HG03442 (cell line): ENCODE data around the gene TSPO.

Source experiments
- ATAC-seq: cut with Tn5 transposase; IDR thresholded peaks from one replicate; pipeline ENCODE4 v1.9.1; 2021; ENCODE audit warnings: mild to moderate bottlenecking, moderate library complexity; ENCODE audit not compliant: unreplicated experiment

Gene TSPO

GRCh38 chr22:43174941-43175531 is 23.7 kb downstream of the TSPO start:
- no peak for ATAC-seq

DNA sequence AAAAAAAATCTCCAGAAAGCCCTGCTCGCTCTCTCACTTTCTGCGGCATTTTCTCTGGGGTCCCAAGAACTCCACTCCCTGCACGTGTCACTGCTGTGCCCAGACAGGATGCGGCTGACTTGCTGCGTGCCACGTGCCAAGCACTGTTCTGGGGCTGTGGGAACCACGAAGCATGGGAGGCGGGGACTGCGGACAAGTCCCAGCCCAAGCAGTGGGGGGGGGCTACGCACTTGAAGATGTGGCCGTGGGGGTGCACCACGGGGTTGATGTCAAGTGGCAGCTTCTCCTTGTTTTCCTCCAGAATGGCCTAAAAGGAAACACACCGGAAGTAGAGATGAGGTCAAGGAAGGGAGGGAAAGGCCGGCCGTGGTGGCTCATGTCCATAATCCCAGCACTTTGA is 24.7 kb downstream of the TSPO start:
- no peak for ATAC-seq

DNA sequence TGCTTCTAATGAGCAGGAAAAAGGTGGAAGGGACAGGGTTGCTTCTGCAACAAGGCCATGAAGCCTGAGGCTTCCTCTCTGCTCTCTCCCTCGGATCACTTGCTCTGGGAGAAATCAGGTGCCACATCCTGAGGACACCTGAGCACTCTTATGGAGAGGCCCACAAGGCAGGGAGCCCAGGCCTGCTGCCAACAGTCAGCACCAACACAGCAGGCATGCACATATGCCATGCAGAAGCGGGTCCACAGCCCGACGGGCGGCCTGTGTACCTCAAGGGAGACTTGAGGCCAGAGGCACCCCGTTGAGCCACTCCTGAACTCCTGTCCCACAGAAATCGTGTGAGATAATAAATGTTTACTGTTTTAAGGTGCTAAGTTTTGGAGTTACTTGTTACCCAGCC is 26.1 kb downstream of the TSPO start:
- no peak for ATAC-seq

DNA sequence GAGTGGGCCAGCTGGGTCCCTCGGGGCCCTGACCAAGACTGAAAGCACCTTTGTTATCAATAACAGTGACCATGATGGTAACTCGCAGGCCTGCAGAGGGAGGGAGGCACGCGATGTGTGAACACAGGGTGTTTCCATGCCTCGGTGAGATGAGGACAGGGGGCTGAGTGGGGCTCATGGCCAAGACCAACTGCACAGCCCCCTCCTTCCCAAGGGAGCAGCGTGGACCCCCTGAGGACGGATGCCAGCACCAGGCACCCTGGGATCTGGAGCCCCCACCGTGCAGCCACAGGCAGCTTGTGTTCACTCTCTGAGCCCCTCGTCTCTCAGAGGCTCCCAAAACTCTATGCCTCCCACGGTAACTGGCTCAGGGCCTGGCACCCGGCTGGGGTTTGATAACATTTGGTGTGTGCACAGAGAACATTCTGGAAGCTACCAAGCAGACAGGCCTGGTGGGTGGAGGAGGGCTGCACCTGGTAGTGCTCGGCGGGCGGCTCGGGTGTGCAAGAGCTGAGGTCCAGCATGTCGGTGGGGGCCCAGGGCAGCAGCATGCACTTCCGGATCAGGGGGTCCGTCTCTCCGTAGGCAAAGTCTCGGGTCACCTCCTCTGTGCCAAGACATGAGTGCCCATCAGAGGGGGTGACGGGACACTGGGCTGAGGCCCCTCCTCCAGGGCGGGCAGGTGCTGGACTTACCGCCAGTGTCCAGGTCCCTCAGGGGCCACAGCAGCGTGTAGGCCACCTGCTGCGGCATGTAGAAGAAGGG is 28.0 kb downstream of the TSPO start:
- no peak for ATAC-seq

DNA sequence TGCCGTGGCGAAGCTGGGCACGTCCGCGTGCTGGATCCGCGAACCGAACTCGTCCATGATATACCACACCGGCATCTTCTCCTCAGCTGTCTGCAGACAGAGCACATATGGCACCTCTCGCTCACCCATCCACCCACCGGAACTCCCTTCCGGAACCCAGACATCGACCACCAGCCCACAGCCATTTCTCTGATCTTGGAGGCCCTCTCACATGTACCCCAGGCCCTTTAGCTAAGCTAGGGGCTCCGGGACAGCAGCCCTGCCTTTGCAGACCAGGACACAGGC is 28.5 kb downstream of the TSPO start:
- ATAC-seq, result no peak

DNA sequence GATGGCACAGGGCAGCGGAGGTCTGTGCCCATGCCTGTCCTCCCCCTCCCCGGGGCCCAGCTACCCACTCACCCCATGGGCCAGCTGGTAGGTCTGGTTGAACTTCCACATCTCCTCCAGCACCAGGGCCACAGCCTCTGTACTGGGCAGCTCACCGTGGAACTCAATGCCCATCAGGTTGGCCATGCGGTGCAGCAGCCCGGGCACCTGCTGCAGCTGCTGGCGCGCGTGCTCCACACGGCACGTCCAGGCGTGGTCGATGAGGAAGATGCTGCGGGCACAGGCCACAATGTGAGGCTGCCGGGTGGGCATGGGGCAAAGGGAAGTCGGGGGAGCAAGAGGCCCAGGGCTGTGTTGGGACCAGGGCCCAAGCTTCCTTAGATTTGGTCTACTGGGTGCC is 29.3 kb downstream of the TSPO start:
- ATAC-seq, result no peak

DNA sequence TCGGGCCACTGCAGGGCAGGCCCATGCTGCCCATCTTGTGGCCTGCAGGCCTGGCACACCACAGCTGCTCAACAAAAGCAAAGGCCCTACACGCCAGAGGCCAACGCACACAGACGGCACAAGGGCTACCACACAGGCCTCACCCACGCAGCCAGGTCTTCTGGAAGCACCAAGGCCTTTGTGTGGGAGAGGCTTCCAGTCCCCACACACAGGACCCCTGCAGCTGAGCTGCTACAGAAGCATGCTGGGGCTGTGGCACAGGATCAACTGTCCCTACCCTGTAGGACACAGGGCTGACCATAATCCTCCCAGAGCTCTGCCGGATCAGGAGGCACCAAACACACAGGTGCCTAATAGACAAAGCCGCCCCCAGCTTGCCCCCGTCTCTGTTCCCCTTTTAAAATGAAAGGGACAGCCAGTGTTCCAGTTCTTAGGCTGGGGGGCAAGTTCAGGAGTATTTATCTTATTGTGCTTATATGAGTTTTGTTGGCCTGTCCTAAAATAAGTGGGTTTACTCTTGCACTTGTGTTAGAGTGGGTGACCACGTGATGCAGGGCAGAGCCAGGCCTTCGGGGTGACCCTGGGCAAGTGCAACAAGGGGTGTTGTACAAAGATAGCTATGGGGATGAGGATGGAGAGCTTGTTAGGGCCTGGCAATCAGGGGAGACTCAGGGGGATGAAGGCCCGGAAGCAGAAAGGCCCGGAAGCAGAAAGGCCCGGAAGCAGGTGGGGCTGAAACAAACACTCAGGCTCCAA is 30.1 kb downstream of the TSPO start:
- no peak for ATAC-seq

DNA sequence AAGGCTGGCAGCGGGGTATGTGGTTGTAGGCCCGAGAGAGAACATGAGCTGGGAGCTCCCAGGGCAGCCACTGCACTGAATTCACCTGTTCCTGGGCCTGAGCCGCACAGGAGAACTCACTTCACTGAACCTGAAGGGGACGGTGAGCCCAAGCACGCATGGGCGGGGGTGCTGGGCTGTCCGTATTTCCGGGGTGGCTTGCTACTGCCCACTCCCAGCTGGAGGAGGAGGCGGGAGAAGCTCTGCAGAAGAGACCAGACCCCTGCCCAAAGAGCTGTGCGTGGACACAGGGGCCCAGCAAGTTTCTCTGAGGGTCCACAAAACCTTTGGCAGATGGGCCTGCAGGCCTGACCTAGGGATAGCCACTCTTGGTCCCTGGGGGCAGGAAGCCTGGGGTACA is 30.8 kb downstream of the TSPO start:
- no peak for ATAC-seq

DNA sequence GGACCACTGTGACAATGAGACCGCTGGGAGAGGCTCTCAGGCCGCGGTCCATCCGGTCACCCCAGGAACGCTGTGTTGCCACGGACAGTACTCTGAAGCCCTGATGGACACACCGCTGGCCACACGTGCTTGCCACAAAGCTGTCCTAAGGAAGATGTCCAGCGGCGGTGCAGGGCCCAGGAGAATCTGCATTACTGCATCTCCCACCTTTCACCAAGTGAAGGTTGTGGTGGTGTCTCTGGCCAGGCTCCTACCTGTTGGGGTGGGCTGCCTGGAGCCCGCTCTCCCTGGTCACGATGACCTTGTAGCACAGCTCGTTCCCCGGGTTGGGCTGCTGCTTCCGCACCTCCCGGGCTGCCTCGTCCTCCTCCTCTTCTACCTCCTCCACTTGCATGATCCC is 31.4 kb downstream of the TSPO start:
- ATAC-seq, result no peak

DNA sequence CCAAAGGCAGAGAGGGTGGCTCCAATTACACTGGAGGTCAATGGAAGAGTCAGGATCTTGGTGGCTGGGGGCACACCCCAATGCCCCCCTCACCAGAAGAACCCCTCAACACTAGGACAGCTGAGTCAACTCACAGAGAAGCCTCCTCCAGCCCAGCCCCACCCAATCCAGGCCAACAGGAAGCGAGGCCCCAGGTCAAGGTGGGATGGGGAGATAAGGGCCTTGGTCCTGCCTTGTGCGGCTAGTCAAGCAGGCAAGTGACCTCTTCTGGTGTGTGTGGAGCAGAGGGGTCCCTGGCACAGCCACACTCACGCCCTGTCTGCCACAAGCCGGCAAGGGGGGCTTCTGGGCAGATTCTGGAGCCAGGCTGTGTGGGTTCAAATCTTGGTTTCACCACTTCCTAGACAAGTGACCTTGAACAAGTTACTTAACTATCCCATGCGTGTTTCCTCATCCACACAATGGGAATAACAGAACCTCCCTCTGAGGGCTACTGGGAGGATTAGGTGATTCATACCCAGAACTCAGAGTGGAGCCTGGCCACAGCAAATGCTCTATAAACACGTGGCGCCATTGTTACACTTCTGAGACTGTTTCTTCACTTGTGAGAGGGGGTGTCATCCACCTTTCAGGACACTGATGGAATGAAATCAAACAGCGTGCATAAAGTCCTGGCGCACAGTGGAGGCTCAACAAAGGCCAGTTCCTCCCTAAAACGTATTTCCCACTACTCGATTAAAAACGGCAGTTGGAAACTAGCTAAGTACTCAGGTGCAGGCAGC is 32.3 kb downstream of the TSPO start:
- no peak for ATAC-seq

GRCh38 chr22:43185860-43186261 is 34.5 kb downstream of the TSPO start:
- ATAC-seq, result no peak

DNA sequence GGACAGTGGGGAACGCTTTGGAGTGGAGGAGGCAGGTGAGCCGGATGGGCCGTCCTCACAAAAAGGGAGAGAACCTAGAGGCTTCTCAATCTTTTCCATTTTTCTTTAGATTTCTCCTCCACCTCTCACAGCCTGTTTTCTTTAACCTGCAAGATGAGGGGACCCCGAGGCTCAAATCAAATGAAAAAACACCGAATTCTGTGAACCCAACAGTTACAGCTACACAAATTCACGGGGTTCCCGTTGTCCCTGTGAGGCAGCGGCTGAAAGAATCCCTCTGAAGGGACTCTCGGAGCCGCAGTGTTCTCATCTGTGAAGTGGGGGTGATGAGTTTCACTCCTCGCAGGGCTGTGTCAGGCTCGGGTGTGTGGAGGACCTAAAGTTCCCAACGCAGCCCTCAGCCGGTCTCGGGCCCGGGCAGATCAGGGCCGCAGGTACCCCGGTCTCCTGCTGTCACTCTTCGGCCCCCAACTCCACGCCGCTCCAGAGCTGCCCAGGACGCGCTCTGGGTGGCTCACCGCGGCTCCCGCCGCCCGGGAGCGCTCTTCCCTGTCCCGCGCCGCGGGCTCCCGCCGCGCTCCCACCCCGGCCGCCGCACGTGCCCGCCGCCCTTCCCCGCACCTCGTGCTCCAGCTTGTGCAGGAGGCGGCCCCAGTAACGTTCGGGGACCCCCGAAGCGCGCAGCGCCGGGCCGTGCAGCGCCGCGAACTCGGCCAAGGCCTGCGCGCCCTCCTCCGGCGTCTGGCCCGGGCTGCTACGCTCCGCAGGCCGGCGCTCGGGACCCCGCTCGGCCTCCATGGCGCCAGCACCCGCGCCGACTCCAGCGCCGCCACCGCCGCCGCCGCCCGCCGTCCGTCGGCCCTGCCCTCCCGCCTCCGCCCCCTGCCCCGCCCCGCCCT is 35.2 kb downstream of the TSPO start, which contains the start of gene TTLL12:
Gene TTLL12, minus strand, starts transcription at position 863 of the 899 bp plus-strand sequence. Its CDS starts 65 bp downstream, at position 798.
- ATAC-seq, result peak; percentile 39

DNA sequence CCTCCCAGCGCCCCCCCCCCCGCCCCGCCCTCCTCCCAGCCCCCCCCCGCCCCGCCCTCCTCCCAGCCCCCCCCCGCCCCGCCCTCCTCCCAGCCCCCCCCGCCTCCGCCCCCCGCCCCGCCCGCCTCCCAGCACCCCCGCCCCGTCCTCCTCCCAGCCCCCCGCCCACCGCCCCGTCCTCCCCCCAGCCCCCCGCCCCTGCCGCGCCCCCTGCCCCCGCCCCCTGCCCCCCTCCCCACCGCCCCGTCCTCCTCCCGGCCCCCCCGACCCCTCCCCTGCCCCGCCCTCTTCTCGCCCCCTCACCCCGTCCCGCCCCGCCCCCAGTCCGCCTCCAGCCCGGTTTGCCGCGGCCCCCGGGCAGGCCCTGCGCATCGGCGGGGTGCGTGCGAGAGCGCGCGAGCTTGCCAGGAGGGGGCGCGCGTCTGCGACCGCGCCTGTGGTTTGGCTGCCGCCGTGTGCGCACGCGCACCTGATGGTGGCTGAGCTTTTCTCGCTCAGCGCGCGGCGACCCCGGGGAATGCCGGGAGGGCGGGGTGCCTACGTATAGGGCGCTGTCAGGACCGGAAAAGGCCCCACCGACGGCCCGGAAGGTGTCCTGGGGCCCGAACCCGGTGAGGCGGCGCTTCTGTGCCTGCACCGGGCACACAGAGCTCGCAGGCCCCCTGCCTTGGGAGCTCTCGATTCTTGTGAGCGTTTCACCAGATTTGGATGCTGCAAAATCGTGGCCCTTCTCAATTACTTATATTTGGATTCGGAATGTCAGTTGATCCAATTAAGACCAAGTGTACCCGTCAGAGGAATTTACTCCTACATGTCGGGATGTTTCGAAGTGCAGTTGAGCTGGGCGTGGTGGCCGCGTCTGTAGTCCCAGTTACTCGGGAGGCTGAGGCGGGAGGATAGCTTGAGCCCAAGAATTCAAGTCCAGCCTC is 36.1 kb downstream of the TSPO start:
- peak; percentile 78 for ATAC-seq

DNA sequence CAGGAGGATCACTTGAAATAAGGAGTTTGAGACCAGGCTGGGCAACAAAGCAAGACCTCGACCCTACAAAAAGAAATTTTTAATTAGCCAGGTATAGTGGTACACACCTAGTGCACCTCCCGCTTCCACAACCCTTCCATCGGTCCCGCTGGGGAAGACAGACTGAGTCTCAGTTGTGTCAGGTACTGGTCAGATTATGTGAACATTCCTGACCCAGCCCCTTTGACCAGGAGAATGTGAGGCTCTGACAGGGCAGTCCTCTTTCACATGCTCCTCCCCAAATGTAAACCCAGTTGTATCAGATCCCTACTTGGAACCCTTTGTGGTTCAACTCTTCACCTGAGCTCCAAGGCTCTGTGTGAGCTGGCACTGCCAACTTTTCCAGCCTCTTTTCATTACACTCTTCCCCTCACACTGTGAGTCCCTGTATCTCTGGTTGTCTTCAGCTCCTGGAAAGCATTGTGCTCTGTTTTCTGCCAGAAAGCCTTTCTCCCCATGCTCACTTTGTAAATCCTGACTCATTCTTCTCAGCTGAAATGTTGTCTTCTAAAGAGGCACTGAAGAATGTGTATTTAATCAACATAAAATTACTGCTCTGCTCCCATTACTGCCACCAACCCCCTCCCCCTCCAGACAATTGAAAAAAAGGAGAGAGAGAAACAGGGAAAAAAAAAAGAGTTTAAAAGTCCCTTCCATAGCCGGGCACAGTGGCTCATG is 37.6 kb downstream of the TSPO start:
- ATAC-seq, result no peak

DNA sequence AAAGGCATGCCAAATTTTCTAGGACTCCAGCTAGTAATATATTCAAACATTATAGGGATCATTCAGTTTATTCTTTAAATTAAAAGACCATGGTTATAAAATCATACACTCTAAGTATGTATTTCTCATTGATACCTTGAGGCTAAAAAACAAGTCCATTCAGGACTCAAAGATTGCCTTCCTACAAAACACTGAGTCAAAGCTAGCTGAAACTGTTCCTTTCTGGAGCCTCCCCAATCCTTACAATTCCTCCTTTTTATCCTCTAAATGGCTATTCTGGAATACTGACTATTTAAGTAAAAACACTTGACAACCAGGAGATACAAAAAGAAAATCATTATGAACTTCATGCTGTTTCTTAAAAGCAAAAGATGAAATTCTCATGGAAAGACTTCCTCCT is 40.5 kb downstream of the TSPO start:
- ATAC-seq, result no peak

GRCh38 chr22:43197271-43197941 is 46.0 kb downstream of the TSPO start:
- ATAC-seq, result no peak

DNA sequence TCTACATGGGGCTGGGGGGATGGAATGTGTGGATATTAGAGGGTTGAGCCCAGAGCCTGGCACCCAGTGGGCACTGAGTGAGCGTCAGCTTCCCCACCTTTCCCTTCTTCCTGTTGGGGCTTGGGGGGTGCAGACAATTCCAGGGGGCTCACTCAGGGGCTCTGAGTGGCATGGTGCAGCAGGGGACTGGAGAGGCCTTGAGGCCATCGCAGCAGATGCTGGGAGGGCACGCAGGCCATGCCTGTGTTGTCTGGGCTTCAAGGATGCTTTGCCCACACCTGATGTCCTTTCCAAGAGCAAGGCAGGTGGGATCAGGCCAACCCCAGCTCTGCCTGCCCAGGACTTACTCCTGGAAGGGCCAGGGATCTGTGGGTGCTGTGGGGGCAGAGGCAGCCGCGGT is 46.8 kb downstream of the TSPO start:
- no peak for ATAC-seq

- ATAC-seq, result no peak
These were observed 47.6 kb downstream of the TSPO start for GRCh38 chr22:43198936-43199335.
